SK-N-SH treated with all-trans-retinoic acid at 6 μM for 48 hours (cell line): ENCODE measurements around the gene DIAPH3.

Source experiments
- ATAC-seq: fragments of 200-7000 bp; cut with Tn5 transposase; 3 replicates; pipeline ENCODE4 v1.9.1; 2020; ENCODE audit warnings: mild to moderate bottlenecking, moderate library complexity
- ARNTL ChIP-seq: fragments of 450-650 bp; formaldehyde crosslinking; IDR thresholded peaks from 2 replicates; pipeline ENCODE4 v1.5.0; 2020; ENCODE audit warnings: low read depth, mild to moderate bottlenecking, moderate library complexity, borderline replicate concordance
- BACH2 ChIP-seq: fragments of 250-450 bp; sonication (Bioruptor Pico); IDR thresholded peaks from 2 replicates; pipeline ENCODE4 v1.9.0; 2021; ENCODE audit warnings: mild to moderate bottlenecking, borderline replicate concordance
- CSDC2 ChIP-seq: fragments of 250-450 bp; sonication (Bioruptor Pico); IDR thresholded peaks from 2 replicates; pipeline ENCODE4 v1.5.0; 2020; ENCODE audit warnings: mild to moderate bottlenecking, moderate library complexity
- ESRRG ChIP-seq: fragments of 250-450 bp; sonication (Bioruptor Pico); IDR thresholded peaks from 2 replicates; pipeline ENCODE4 v1.6.1; 2021; ENCODE audit warnings: mild to moderate bottlenecking
- GLIS3 ChIP-seq: fragments of 250-450 bp; sonication (Bioruptor Pico); IDR thresholded peaks from 2 replicates; pipeline ENCODE4 v1.5.0; 2020; ENCODE audit warnings: mild to moderate bottlenecking, moderate library complexity
- ISL1 ChIP-seq: fragments of 250-450 bp; sonication (Bioruptor Pico); IDR thresholded peaks from 2 replicates; pipeline ENCODE4 v2.1.2; 2022; ENCODE audit warnings: mild to moderate bottlenecking, moderate library complexity
- OSR1 ChIP-seq: fragments of 250-450 bp; sonication (Bioruptor Pico); IDR thresholded peaks from 2 replicates; pipeline ENCODE4 v1.8.0; 2022; ENCODE audit warnings: moderate library complexity, mild to moderate bottlenecking, inconsistent platforms
- PPARA ChIP-seq: fragments of 250-450 bp; sonication (Bioruptor Pico); IDR thresholded peaks from 2 replicates; pipeline ENCODE4 v1.5.0; 2020; ENCODE audit warnings: mild to moderate bottlenecking, borderline replicate concordance
- RARB ChIP-seq: fragments of 250-450 bp; sonication (Bioruptor Pico); IDR thresholded peaks from 2 replicates; pipeline ENCODE4 v1.8.0; 2021; ENCODE audit warnings: mild to moderate bottlenecking, moderate library complexity
- SNAI2 ChIP-seq: fragments of 250-450 bp; sonication (Bioruptor Pico); IDR thresholded peaks from 2 replicates; pipeline ENCODE4 v1.5.0; 2020; ENCODE audit warnings: mild to moderate bottlenecking, moderate library complexity
- TCF4 ChIP-seq: fragments of 250-450 bp; sonication (Bioruptor Pico); IDR thresholded peaks from 2 replicates; pipeline ENCODE4 v1.8.0; 2021; ENCODE audit warnings: mild to moderate bottlenecking, moderate library complexity, borderline replicate concordance
- TOX ChIP-seq: fragments of 250-450 bp; sonication (Bioruptor Pico); IDR thresholded peaks from 2 replicates; pipeline ENCODE4 v1.8.0; 2021; ENCODE audit warnings: mild to moderate bottlenecking, moderate library complexity, borderline replicate concordance
- ZC3H10 ChIP-seq: fragments of 250-450 bp; sonication (Bioruptor Pico); IDR thresholded peaks from 2 replicates; pipeline ENCODE4 v1.5.1; 2021; ENCODE audit warnings: mild to moderate bottlenecking, moderate library complexity
- ZFP3 ChIP-seq: fragments of 250-450 bp; sonication (Bioruptor Pico); IDR thresholded peaks from 2 replicates; pipeline ENCODE4 v1.5.0; 2020; ENCODE audit warnings: mild to moderate bottlenecking, moderate library complexity
- ZFP30 ChIP-seq: fragments of 450-650 bp; formaldehyde crosslinking; IDR thresholded peaks from 2 replicates; pipeline ENCODE4 v1.5.0; 2022; ENCODE audit warnings: mild to moderate bottlenecking, moderate library complexity
- ZNF565 ChIP-seq: fragments of 450-650 bp; formaldehyde crosslinking; conservative IDR thresholded peaks from 2 replicates; pipeline ENCODE4 v1.5.0; 2020; ENCODE audit warnings: low read depth, mild to moderate bottlenecking, moderate library complexity
- ZNF70 ChIP-seq: fragments of 450-650 bp; formaldehyde crosslinking; IDR thresholded peaks from 2 replicates; pipeline ENCODE4 v1.5.0; 2020; ENCODE audit warnings: mild to moderate bottlenecking, moderate library complexity
- ZNF8 ChIP-seq: fragments of 450-650 bp; formaldehyde crosslinking; IDR thresholded peaks from 2 replicates; pipeline ENCODE4 v1.5.0; 2020; ENCODE audit warnings: mild to moderate bottlenecking, moderate library complexity
- TF ChIP-seq, protein P1 (sequence below): fragments of 250-450 bp; sonication (Bioruptor Pico); IDR thresholded peaks from 2 replicates; pipeline ENCODE4 v1.5.1; 2020; ENCODE audit warnings: low read depth, mild to moderate bottlenecking, moderate library complexity
- TF ChIP-seq, protein P2 (sequence below): fragments of 250-450 bp; sonication (Bioruptor Pico); IDR thresholded peaks from 2 replicates; pipeline ENCODE4 v1.8.0; 2021; ENCODE audit warnings: low read depth, mild to moderate bottlenecking, moderate library complexity, borderline replicate concordance
- TF ChIP-seq, protein P3 (sequence below): fragments of 250-450 bp; sonication (Bioruptor Pico); IDR thresholded peaks from 2 replicates; pipeline ENCODE4 v1.5.0; 2020; ENCODE audit warnings: mild to moderate bottlenecking, moderate library complexity

The DIAPH3 gene

DNA sequence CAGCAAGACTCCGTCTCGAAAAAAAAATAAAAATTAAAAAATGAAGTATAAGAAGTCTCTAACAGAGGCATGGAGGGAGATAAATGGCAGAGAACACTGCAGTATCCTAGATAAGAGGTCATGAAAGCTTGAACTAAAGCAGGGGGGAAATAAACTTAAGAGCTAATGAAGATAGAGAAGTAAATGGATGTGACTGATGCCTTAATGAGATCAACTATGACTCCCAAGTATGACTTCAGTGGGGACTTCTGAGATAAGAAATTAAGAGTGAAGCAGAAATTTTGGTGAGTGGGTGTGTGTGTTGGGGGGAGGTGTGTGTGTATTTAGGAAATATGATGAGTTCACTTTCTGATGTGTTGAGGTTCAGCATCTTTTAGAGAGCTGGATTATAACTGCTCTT lies 55.1 kb downstream of the DIAPH3 start:
- no peak for ATAC-seq
- TF ChIP-seq ZNF8 (CRISPR knock-in tag) (no peak), OSR1 (CRISPR knock-in tag) (no peak), TOX (CRISPR knock-in tag) (no peak), ZNF70 (no peak)

DNA sequence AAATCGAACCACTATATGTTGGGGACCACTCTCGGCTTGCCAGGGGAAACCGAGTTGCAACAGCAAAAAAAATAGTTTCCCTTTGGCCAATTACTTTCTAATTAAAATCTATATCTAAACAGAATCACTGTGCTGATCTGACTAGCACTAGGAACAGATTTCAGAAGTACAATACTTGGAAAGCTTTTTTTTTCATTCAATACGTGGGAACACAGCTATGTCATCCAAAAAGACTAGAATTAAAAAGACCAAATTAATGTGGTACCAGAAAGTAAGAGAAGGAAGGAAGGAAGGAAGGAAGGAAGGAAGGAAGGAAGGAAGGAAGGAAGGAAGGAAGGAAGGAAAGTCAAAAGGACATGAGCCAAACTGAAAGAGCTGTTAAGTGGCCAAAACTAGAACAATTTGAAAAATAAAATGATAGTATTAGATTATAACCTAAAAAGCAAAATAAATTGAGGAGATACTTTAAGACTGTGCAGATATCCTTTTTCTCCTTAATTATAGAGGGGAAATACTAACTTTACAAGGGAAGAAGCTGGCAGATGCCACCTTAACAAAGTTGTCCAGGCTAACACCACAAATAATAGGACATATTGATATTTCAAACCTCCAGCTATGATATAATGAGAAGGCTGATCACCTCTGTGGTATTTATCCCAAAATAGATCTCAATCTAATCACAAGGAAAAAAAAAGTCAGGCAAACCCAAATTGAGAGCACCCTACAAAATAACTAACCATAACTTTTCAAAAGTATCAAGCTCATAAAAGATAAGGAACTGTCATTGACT lies 63.9 kb downstream of the DIAPH3 start:
- TF ChIP-seq, protein P1, sequence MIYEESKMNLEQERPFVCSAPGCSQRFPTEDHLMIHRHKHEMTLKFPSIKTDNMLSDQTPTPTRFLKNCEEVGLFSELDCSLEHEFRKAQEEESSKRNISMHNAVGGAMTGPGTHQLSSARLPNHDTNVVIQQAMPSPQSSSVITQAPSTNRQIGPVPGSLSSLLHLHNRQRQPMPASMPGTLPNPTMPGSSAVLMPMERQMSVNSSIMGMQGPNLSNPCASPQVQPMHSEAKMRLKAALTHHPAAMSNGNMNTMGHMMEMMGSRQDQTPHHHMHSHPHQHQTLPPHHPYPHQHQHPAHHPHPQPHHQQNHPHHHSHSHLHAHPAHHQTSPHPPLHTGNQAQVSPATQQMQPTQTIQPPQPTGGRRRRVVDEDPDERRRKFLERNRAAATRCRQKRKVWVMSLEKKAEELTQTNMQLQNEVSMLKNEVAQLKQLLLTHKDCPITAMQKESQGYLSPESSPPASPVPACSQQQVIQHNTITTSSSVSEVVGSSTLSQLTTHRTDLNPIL (CRISPR knock-in tag): no peak
- no peak for TF ChIP-seq ISL1
- no peak for TF ChIP-seq GLIS3 (CRISPR knock-in tag)
- TF ChIP-seq PPARA (CRISPR knock-in tag): no peak
- no peak for TF ChIP-seq ZFP3 (CRISPR knock-in tag)
- TF ChIP-seq TOX (CRISPR knock-in tag): no peak
- TF ChIP-seq ZNF8 (CRISPR knock-in tag): no peak
- no peak for TF ChIP-seq ZNF565 (CRISPR knock-in tag)
- TF ChIP-seq SNAI2: no peak
- no peak for TF ChIP-seq ARNTL (CRISPR knock-in tag)
- TF ChIP-seq CSDC2 (CRISPR knock-in tag): no peak
- TF ChIP-seq ZFP30 (CRISPR knock-in tag): no peak
- TF ChIP-seq ZC3H10: no peak
- ATAC-seq: no peak

DNA sequence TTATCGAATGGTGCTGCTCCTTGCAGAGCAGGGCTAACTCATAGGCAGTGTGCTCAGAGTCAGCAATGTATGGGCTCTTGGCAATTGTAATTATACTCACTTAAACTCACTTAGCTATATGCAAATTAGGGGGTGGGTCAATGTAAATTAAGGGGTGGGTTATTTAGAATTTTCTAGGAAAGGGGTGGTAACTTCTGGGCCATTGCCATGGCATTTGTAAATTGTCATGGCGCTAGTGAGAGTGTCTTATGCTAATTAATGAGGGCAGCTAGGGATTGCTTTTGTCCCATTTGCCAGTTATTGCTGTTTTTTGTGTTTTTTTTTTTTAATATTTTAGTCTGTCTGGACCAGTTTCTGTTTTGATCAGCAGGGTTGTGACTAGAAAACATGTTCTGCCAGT lies 68.4 kb downstream of the DIAPH3 start:
- TF ChIP-seq OSR1 (CRISPR knock-in tag) (no peak), ZNF70 (no peak), BACH2 (CRISPR knock-in tag) (no peak), GLIS3 (CRISPR knock-in tag) (no peak), ZNF8 (CRISPR knock-in tag) (no peak), ZNF565 (CRISPR knock-in tag) (no peak)
- TF ChIP-seq, protein P1 (CRISPR knock-in tag): no peak
- TF ChIP-seq, all 23 proteins: peak for 0
- ATAC-seq: no peak

DNA sequence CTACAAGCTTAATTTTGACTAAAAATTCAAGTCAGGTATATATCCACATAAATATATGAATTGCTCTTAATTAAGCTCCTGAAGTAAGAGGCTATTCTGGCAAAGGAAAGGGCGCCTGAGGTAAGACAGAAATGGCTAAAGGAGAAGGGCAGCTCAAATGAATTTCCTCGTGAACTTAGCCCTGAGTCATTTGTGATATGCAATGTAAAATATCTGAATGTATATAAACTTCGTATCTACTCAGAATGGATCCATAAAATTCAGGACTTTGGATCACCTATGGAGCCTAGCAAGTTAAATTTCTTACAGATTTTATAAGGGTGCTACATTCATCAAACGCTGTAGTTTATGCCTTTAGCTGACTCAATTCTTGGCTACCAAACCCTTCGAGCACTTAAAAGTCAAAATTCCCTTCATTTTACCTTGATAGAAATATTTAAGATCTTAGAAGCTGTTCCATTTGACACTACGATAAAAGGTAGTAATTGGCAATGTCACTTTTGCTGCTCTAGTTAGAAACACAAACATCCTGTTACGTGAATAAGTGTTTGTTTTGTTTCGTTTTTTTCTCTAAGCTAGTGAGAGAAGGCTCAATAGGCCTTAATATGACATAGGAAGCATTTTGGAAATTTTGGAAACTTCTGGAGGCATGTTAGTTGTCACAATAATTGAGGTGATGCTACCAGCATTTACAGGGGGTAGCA lies 69.2 kb downstream of the DIAPH3 start:
- ATAC-seq: no peak
- TF ChIP-seq ESRRG (CRISPR knock-in tag) (no peak), ZNF565 (CRISPR knock-in tag) (no peak), ZNF8 (CRISPR knock-in tag) (no peak), ZNF70 (no peak), ISL1 (no peak), PPARA (CRISPR knock-in tag) (no peak), RARB (CRISPR knock-in tag) (no peak), SNAI2 (no peak), GLIS3 (CRISPR knock-in tag) (no peak), ARNTL (CRISPR knock-in tag) (no peak), TCF4 (CRISPR knock-in tag) (no peak), ZFP30 (CRISPR knock-in tag) (no peak)
- TF ChIP-seq, protein P1 (CRISPR knock-in tag): no peak
- TF ChIP-seq, protein P2, sequence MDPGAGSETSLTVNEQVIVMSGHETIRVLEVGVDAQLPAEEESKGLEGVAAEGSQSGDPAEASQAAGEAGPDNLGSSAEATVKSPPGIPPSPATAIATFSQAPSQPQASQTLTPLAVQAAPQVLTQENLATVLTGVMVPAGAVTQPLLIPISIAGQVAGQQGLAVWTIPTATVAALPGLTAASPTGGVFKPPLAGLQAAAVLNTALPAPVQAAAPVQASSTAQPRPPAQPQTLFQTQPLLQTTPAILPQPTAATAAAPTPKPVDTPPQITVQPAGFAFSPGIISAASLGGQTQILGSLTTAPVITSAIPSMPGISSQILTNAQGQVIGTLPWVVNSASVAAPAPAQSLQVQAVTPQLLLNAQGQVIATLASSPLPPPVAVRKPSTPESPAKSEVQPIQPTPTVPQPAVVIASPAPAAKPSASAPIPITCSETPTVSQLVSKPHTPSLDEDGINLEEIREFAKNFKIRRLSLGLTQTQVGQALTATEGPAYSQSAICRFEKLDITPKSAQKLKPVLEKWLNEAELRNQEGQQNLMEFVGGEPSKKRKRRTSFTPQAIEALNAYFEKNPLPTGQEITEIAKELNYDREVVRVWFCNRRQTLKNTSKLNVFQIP (CRISPR knock-in tag): no peak
- TF ChIP-seq, protein P3, sequence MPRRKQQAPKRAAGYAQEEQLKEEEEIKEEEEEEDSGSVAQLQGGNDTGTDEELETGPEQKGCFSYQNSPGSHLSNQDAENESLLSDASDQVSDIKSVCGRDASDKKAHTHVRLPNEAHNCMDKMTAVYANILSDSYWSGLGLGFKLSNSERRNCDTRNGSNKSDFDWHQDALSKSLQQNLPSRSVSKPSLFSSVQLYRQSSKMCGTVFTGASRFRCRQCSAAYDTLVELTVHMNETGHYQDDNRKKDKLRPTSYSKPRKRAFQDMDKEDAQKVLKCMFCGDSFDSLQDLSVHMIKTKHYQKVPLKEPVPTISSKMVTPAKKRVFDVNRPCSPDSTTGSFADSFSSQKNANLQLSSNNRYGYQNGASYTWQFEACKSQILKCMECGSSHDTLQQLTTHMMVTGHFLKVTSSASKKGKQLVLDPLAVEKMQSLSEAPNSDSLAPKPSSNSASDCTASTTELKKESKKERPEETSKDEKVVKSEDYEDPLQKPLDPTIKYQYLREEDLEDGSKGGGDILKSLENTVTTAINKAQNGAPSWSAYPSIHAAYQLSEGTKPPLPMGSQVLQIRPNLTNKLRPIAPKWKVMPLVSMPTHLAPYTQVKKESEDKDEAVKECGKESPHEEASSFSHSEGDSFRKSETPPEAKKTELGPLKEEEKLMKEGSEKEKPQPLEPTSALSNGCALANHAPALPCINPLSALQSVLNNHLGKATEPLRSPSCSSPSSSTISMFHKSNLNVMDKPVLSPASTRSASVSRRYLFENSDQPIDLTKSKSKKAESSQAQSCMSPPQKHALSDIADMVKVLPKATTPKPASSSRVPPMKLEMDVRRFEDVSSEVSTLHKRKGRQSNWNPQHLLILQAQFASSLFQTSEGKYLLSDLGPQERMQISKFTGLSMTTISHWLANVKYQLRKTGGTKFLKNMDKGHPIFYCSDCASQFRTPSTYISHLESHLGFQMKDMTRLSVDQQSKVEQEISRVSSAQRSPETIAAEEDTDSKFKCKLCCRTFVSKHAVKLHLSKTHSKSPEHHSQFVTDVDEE: no peak
